Thyroid gland (tissue), 4 donors: ENCODE measurements around the gene DOCK9.

Source experiments
- POLR2A ChIP-seq, 2 donors: fragments of 450-650 bp; IDR thresholded peaks; one replicate each; pipeline ENCODE4 v1.6.1; 2017; ENCODE audit warnings: antibody characterized with exemption in 2 of 2, mild to moderate bottlenecking in 2 of 2, moderate library complexity in 1 of 2
- TF ChIP-seq, protein P1 (sequence below), 6 experiments: fragments of 200-600 bp in 3 of 6; fragments of 450-650 bp in 3 of 6; sonication (generic) in 3 of 6; IDR thresholded peaks; one replicate each; pipeline ENCODE4 v1.5.1; 2016 to 2019; ENCODE audit warnings: antibody characterized with exemption in 6 of 6, mild to moderate bottlenecking in 2 of 6, inconsistent platforms in 1 of 6, moderate library complexity in 1 of 6

GRCh38 chr13:98959291-98959690, 18.6 kb downstream of the DOCK9 start:
- TF ChIP-seq, protein P1, sequence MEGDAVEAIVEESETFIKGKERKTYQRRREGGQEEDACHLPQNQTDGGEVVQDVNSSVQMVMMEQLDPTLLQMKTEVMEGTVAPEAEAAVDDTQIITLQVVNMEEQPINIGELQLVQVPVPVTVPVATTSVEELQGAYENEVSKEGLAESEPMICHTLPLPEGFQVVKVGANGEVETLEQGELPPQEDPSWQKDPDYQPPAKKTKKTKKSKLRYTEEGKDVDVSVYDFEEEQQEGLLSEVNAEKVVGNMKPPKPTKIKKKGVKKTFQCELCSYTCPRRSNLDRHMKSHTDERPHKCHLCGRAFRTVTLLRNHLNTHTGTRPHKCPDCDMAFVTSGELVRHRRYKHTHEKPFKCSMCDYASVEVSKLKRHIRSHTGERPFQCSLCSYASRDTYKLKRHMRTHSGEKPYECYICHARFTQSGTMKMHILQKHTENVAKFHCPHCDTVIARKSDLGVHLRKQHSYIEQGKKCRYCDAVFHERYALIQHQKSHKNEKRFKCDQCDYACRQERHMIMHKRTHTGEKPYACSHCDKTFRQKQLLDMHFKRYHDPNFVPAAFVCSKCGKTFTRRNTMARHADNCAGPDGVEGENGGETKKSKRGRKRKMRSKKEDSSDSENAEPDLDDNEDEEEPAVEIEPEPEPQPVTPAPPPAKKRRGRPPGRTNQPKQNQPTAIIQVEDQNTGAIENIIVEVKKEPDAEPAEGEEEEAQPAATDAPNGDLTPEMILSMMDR (IDR thresholded peaks at IDR 0.05) = no peak
- TF ChIP-seq POLR2A (IDR thresholded peaks at IDR 0.05) = no peak
